ENCODE data around the gene ANGPTL5. TPM values are rescaled to one million over a fixed set of nuclear protein-coding genes. Genes with fewer than 3 reads are reported as not detected.

ANGPTL5 gene
- total and polyA plus RNA-seq, 9 of the 15 experiments (the other 6 are each of a cell fraction or from before 2014, with no cell fraction given): 0.03 TPM; not detected in 8

DNA sequence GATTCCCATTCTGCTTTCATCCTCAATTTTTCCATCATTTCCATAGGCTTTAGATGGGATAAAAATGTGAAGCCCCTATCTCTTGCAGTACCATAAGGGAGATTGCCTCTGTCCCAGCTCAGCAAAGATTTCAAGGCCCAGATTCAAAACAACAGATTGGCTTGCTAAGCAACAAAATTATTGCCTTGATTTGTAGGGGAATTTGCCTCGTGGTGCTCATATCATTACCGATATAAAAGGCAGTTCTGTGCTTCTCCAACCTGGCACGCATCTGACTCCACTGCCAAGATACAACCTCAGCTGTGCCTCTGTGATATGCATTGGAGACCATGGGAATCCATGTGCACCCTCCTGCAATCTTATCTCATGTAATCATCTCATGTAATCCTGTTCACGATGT is 26.6 kb downstream of the ANGPTL5 start:
- DNase-seq (ENCODE audit: extremely low read depth in 1 of 4, low spot score in 3 of 4) (no peak), FAIRE-seq (no peak), ATAC-seq (no peak)
- no peaks in the 10 kb centered on the region for H3K79me2 ChIP-seq (ENCODE audit: control insufficient read depth, insufficient read depth, low read length)
- H3K27ac ChIP-seq (ENCODE audit: extremely low read depth, low read depth, low read length): no peak overlapping the region
- H3K4me1 ChIP-seq (replicated peaks in 1 of 2; ENCODE audit: control insufficient read depth in 2 of 2, insufficient read depth in 2 of 2, low read length in 2 of 2): no peaks in the 10 kb centered on the region
- no TSS peak for BruUV-seq (replicated peaks)
- ChIA-PET POLR2A (no interaction called here), CTCF (ENCODE audit: low intra/inter-chr PET ratio) (no interaction called here)
- no peak overlapping the region for H3K9ac ChIP-seq (ENCODE audit: insufficient read depth in 1 of 2, low read depth in 2 of 2, low read length in 2 of 2)
- TF ChIP-seq HNRNPH1 (optimal IDR thresholded peaks at IDR 0.05; ENCODE audit: low read depth, low read length) (no peak), EP400 (IDR thresholded peaks at IDR 0.05) (no peak), HNRNPLL (IDR thresholded peaks at IDR 0.05; ENCODE audit: low read depth, low read length, poor library complexity, severe bottlenecking) (no peak), ZNF140 (CRISPR knock-in tag; IDR thresholded peaks at IDR 0.05) (no peak), ZNF316 (IDR thresholded peaks at IDR 0.05) (no peak), ZNF41 (CRISPR knock-in tag; conservative IDR thresholded peaks at IDR 0.05) (no peak), SMAD1 (IDR thresholded peaks at IDR 0.05; ENCODE audit: low read depth, low read length, partially characterized antibody) (no peak), SMARCA4 (IDR thresholded peaks at IDR 0.05) (no peak), TBL1XR1 (IDR thresholded peaks at IDR 0.05; ENCODE audit: low read length in 2 of 2) (no peak), ZNF175 (CRISPR knock-in tag; IDR thresholded peaks at IDR 0.05; ENCODE audit: low read depth) (no peak), CREBBP (IDR thresholded peaks at IDR 0.05; ENCODE audit: low read depth, low read length) (no peak)
- TF ChIP-seq, protein P1, sequence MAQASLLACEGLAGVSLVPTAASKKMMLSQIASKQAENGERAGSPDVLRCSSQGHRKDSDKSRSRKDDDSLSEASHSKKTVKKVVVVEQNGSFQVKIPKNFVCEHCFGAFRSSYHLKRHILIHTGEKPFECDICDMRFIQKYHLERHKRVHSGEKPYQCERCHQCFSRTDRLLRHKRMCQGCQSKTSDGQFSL (CRISPR knock-in tag; IDR thresholded peaks at IDR 0.05): no peak
- TF ChIP-seq, protein P1 (tag; IDR thresholded peaks at IDR 0.05): no peak
- no peaks in the 10 kb centered on the region for H3K9me3 ChIP-seq (replicated peaks; ENCODE audit: control insufficient read depth, insufficient read depth, low read depth, low read length)
- no peaks in the 10 kb centered on the region for H4K20me1 ChIP-seq (replicated peaks; ENCODE audit: control insufficient read depth, insufficient read depth, low read length)
- intact Hi-C loops (cut with micrococcal nuclease) (no loop called here), in situ Hi-C loops (cut with MboI) (no loop called here)
- 1% methylated on average over 4 of the region's 4 CpGs for WGBS (ENCODE audit: insufficient coverage, low coverage, missing lambda C conversion rate)
- no peak overlapping the region for H3K4me3 ChIP-seq
- H3K27me3 ChIP-seq (ENCODE audit: control insufficient read depth in 2 of 2, insufficient read depth in 2 of 2, low read length in 2 of 2): no peaks in the 10 kb centered on the region
- no peaks in the 10 kb centered on the region for H3K9me1 ChIP-seq (ENCODE audit: control insufficient read depth, insufficient read depth, low read length)
- no peaks in the 10 kb centered on the region for H3K36me3 ChIP-seq (ENCODE audit: control insufficient read depth, insufficient read depth, low read length)
- no peak overlapping the region for H3K4me2 ChIP-seq (ENCODE audit: insufficient read depth, low read length)
- H2AFZ ChIP-seq (ENCODE audit: low read depth, low read length): no peak overlapping the region
